ENCODE measurements around the gene CNPY1.

Gene CNPY1

GRCh38 chr7:155551785-155552611 is 5.6 kb upstream of the CNPY1 start:
- H3K36me3 Mint-ChIP-seq (ENCODE audit: low read depth): peaks cover 4% of the 10 kb centered on the region
- DNase-seq: no peak
- TF ChIP-seq CTCF (IDR thresholded peaks at IDR 0.05): no peak
- no peaks in the 10 kb centered on the region for H3K4me1 Mint-ChIP-seq
- no peak overlapping the region for H3K27ac Mint-ChIP-seq
- H3K4me3 Mint-ChIP-seq: no peak overlapping the region
- H3K27me3 Mint-ChIP-seq (ENCODE audit: low read depth, poor library complexity): peaks cover 13% of the 10 kb centered on the region
- H3K9me3 Mint-ChIP-seq: peaks cover 20% of the 10 kb centered on the region

- peaks cover 20% of the 10 kb centered on the region for H3K27me3 Mint-ChIP-seq (ENCODE audit: low read depth, poor library complexity)
- peaks cover 20% of the 10 kb centered on the region for H3K9me3 Mint-ChIP-seq
- peaks cover 4% of the 10 kb centered on the region for H3K36me3 Mint-ChIP-seq (ENCODE audit: low read depth)
- no peaks in the 10 kb centered on the region for H3K4me1 Mint-ChIP-seq
- no peak overlapping the region for H3K27ac Mint-ChIP-seq
- no peak for TF ChIP-seq CTCF (IDR thresholded peaks at IDR 0.05)
- H3K4me3 Mint-ChIP-seq: no peak overlapping the region
- DNase-seq: no peak
Observed at GRCh38 chr7:155550916-155551315, 4.6 kb upstream of the CNPY1 start.

- H3K9me3 Mint-ChIP-seq: peaks cover 15% of the 10 kb centered on the region
- no peak for TF ChIP-seq CTCF (IDR thresholded peaks at IDR 0.05)
- H3K4me1 Mint-ChIP-seq: no peaks in the 10 kb centered on the region
- no peak overlapping the region for H3K4me3 Mint-ChIP-seq
- DNase-seq: no peak
- peaks cover 20% of the 10 kb centered on the region for H3K27me3 Mint-ChIP-seq (ENCODE audit: low read depth, poor library complexity)
- H3K36me3 Mint-ChIP-seq (ENCODE audit: low read depth): no peaks in the 10 kb centered on the region
- no peak overlapping the region for H3K27ac Mint-ChIP-seq
Observed at GRCh38 chr7:155549226-155549625, 2.9 kb upstream of the CNPY1 start.

GRCh38 chr7:155547161-155547791 is 917 bp upstream of the CNPY1 start:
- Mint-ChIP-seq H3K27me3 (ENCODE audit: low read depth, poor library complexity) (peaks cover 24% of the 10 kb centered on the region), H3K4me1 (no peaks in the 10 kb centered on the region), H3K4me3 (no peak overlapping the region), H3K9me3 (peaks cover 2% of the 10 kb centered on the region), H3K36me3 (ENCODE audit: low read depth) (no peaks in the 10 kb centered on the region), H3K27ac (no peak overlapping the region)
- DNase-seq: no peak
- TF ChIP-seq CTCF (IDR thresholded peaks at IDR 0.05): no peak

GRCh38 chr7:155545348-155545747 is 1.0 kb downstream of the CNPY1 start:
- peak; percentile 17 for TF ChIP-seq CTCF (IDR thresholded peaks at IDR 0.05)
- peaks cover 21% of the 10 kb centered on the region for H3K27me3 Mint-ChIP-seq (ENCODE audit: low read depth, poor library complexity)
- no peaks in the 10 kb centered on the region for H3K9me3 Mint-ChIP-seq
- H3K36me3 Mint-ChIP-seq (ENCODE audit: low read depth): no peaks in the 10 kb centered on the region
- H3K4me1 Mint-ChIP-seq: peaks cover 8% of the 10 kb centered on the region
- no peak overlapping the region for H3K4me3 Mint-ChIP-seq
- H3K27ac Mint-ChIP-seq: no peak overlapping the region
- DNase-seq: no peak
